Subcutaneous abdominal adipose tissue (tissue), 5 donors: ENCODE data around the gene IGSF21.

ENCODE experiments used
- H3K27ac ChIP-seq: one replicate; pipeline ENCODE4 v1.7.0; 2013; ENCODE audit warnings: low read depth, mild to moderate bottlenecking, inconsistent platforms, low read length, moderate library complexity
- H3K27me3 ChIP-seq, 5 donors: one replicate each; pipeline ENCODE4 v1.7.0; 2013; ENCODE audit warnings: low read length in 5 of 5, inconsistent platforms in 1 of 5; ENCODE audit not compliant: control insufficient read depth in 5 of 5, insufficient read depth in 4 of 5
- H3K36me3 ChIP-seq, 5 donors: one replicate each; pipeline ENCODE4 v1.7.0; 2013; ENCODE audit warnings: low read length in 5 of 5; ENCODE audit not compliant: control insufficient read depth in 5 of 5, insufficient read depth in 5 of 5
- H3K4me1 ChIP-seq, 5 donors: one replicate each; pipeline ENCODE4 v1.7.0; 2013; ENCODE audit warnings: low read length in 5 of 5, mild to moderate bottlenecking in 3 of 5, moderate library complexity in 1 of 5; ENCODE audit not compliant: control insufficient read depth in 5 of 5, insufficient read depth in 5 of 5
- H3K4me3 ChIP-seq, 5 donors: one replicate each; pipeline ENCODE4 v1.7.0; 2013; ENCODE audit warnings: low read length in 5 of 5, low read depth in 1 of 5
- H3K9ac ChIP-seq, 5 donors: one replicate each; pipeline ENCODE4 v1.7.0; 2013; ENCODE audit warnings: low read length in 5 of 5, mild to moderate bottlenecking in 4 of 5, moderate library complexity in 3 of 5
- H3K9me3 ChIP-seq, 5 donors: one replicate each; pipeline ENCODE4 v1.7.0; 2013; ENCODE audit warnings: low read length in 5 of 5; ENCODE audit not compliant: control insufficient read depth in 5 of 5
- donor health status: healthy.
- donor health status: healthy.
- donor health status: healthy.
- donor health status: healthy.
- donor health status: healthy.

Gene IGSF21

DNA sequence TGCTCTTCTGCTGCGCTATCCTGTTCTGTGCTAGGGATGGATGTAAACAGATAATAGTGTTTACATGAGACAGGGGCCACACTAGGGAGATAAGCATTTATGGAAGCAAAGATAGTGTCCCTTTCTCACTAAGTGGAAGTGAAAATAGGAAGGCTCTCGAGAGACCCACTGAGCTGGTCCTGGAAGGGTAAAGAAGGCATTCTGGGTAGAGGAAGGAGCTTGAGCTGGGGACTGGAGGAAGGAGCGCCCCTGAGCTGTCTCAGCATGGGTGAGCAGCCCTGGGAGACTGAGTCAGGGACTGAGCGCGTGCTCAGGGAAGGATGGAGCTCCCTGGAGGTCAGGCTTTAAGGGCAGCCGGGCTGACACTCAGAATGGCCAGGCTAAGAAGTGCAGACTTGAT, 93.3 kb downstream of the IGSF21 start:
- no peaks in the 10 kb centered on the region for H3K9me3 ChIP-seq
- H3K4me3 ChIP-seq, result no peak overlapping the region
- H3K4me1 ChIP-seq, result peaks cover 0 to 5% (median 0%) of the 10 kb centered on the region in 5 donors
- peaks cover 23 to 38% (median 31%) of the 10 kb centered on the region in 5 donors for H3K27me3 ChIP-seq
- no peaks in the 10 kb centered on the region for H3K36me3 ChIP-seq
- no peak overlapping the region for H3K27ac ChIP-seq
- H3K9ac ChIP-seq, result no peak overlapping the region

DNA sequence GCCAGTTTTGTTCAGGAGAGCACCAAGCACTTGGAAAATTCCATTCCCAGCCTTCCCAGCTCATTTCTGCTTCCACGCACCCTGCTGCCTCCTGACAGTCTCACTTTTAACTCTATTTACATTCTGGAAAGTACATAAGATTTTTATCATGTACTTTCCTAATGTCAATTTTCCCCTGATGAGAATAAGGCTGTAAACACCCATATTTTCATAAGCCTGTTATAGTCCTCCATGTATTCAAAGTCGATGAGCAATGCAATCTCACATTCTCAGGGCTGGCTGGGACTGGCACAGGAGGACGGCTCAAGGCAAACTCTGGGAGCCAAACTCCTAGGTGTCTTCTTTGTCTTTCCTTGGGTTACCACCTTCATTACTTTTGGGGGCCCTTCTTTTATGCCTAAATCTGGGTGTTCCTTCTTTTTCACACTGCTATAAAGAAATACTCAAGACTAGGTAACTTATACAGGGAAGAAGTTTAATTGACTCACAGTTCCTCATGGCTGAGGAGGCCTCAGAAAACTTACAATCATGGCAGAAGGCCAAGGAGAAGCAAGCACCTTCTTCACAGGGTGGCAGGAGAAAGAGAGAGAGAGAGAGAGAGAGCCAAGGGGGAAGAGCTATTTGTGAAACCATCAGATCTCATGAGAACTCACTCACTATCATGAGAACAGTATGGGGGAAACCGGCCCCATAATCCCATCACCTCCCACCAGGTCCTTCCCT, 94.6 kb downstream of the IGSF21 start:
- H3K36me3 ChIP-seq, result no peaks in the 10 kb centered on the region
- H3K9me3 ChIP-seq, result peaks cover 4 to 8% (median 7%) of the 10 kb centered on the region in 5 donors
- H3K27me3 ChIP-seq, result peaks cover 14 to 28% (median 20%) of the 10 kb centered on the region in 5 donors
- no peak overlapping the region for H3K9ac ChIP-seq
- peaks cover 0 to 5% (median 0%) of the 10 kb centered on the region in 5 donors for H3K4me1 ChIP-seq
- no peak overlapping the region for H3K27ac ChIP-seq
- H3K4me3 ChIP-seq, result no peak overlapping the region

DNA sequence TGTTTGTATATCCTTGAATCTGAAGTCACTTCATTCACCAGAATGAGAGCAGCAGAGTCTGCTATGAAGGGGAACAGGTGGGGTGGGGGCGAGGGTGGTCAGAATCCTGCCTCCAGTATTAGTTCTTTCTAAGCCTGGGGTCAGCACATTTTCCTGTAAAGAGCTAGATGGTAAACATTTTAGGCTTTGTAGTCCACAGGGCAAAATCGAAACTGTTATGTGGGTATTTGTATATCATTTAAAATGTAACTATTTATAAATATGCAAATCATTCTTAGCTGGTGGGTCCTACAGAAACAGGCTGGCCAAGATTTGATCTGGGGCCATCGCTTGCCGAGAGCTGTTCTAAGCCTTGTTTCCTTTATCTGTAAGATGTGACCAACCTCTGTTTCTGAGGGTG, 96.0 kb downstream of the IGSF21 start:
- Histone ChIP-seq H3K36me3 (no peaks in the 10 kb centered on the region), H3K9ac (no peak overlapping the region), H3K27me3 (peaks cover 9 to 28% (median 19%) of the 10 kb centered on the region in 5 donors), H3K27ac (no peak overlapping the region), H3K9me3 (peaks cover 4 to 10% (median 7%) of the 10 kb centered on the region in 5 donors), H3K4me3 (no peak overlapping the region), H3K4me1 (peaks cover 0 to 10% (median 5%) of the 10 kb centered on the region in 5 donors)

- H3K9me3 ChIP-seq, result peaks cover 4 to 10% (median 7%) of the 10 kb centered on the region in 5 donors
- H3K27me3 ChIP-seq, result peaks cover 9 to 24% (median 16%) of the 10 kb centered on the region in 5 donors
- peaks cover 0 to 10% (median 5%) of the 10 kb centered on the region in 5 donors for H3K4me1 ChIP-seq
- H3K27ac ChIP-seq, result no peak overlapping the region
- no peak overlapping the region for H3K9ac ChIP-seq
- H3K4me3 ChIP-seq, result no peak overlapping the region
- H3K36me3 ChIP-seq, result no peaks in the 10 kb centered on the region
Observed at GRCh38 chr1:18204575-18204974, 97.0 kb downstream of the IGSF21 start.

- H3K9ac ChIP-seq, result no peak overlapping the region
Observed at GRCh38 chr1:18205319-18205718, 97.7 kb downstream of the IGSF21 start.

GRCh38 chr1:18211764-18212163, 104.2 kb downstream of the IGSF21 start:
- no peaks in the 10 kb centered on the region for H3K36me3 ChIP-seq
- H3K4me3 ChIP-seq, result no peak overlapping the region
- peaks cover 0 to 7% (median 4%) of the 10 kb centered on the region in 5 donors for H3K4me1 ChIP-seq
- H3K9ac ChIP-seq, result no peak overlapping the region
- H3K9me3 ChIP-seq, result peaks cover under 1 to 7% (median 4%) of the 10 kb centered on the region in 5 donors
- H3K27ac ChIP-seq, result no peak overlapping the region
- peaks cover 0 to 15% (median 8%) of the 10 kb centered on the region in 5 donors for H3K27me3 ChIP-seq

More at GRCh38 chr1:18205319-18205718, 97.7 kb downstream of the IGSF21 start:
- Histone ChIP-seq H3K27me3 (peaks cover 9 to 21% (median 14%) of the 10 kb centered on the region in 5 donors), H3K9me3 (peaks cover 4 to 10% (median 7%) of the 10 kb centered on the region in 5 donors), H3K27ac (no peak overlapping the region), H3K36me3 (no peaks in the 10 kb centered on the region), H3K4me3 (no peak overlapping the region), H3K4me1 (peaks cover 0 to 9% (median 5%) of the 10 kb centered on the region in 5 donors)

DNA sequence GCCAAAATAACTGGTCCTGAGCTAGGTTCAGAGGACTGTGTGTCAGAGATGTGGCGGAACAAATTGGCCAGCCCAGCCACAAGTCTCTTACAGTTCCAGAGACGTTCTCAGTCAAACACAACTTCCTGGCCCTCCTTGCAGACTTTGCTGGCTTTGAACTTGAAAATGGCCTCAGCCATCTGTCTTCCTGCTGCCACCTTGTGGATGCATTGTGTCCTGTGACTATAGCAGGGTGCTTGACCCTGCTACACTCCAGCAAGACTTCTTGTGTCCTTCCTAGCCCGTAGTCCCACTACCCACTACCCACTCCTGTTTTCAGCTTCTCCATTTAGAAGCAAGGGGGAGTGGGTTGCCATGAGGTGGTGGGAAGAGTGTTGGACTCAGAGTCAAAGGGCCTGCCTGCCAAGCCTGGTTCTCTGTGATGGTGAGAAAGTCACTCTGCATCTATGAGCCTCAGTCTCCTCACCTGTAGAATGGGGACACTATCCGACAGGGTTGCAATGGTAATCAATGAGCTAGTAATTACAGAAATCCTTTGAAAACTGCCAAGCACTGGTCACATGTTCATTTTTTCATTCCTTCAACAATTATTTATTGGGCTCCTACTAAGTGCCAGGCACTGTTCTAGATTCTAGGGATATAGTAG, 109.9 kb downstream of the IGSF21 start:
- Histone ChIP-seq H3K9ac (no peak overlapping the region), H3K4me1 (no peaks in the 10 kb centered on the region), H3K27ac (no peak overlapping the region), H3K27me3 (peaks cover 0 to 22% (median 15%) of the 10 kb centered on the region in 5 donors), H3K36me3 (no peaks in the 10 kb centered on the region), H3K4me3 (no peak overlapping the region), H3K9me3 (peaks cover 0 to 13% (median 9%) of the 10 kb centered on the region in 5 donors)

- peaks cover 4 to 19% (median 10%) of the 10 kb centered on the region in 5 donors for H3K9me3 ChIP-seq
- no peaks in the 10 kb centered on the region for H3K36me3 ChIP-seq
- no peak overlapping the region for H3K27ac ChIP-seq
- no peak overlapping the region for H3K4me3 ChIP-seq
- peaks cover 16 to 31% (median 20%) of the 10 kb centered on the region in 5 donors for H3K27me3 ChIP-seq
- H3K4me1 ChIP-seq, result no peaks in the 10 kb centered on the region
- H3K9ac ChIP-seq, result no peak overlapping the region
Observed at GRCh38 chr1:18229625-18230024, 122.0 kb downstream of the IGSF21 start.

DNA sequence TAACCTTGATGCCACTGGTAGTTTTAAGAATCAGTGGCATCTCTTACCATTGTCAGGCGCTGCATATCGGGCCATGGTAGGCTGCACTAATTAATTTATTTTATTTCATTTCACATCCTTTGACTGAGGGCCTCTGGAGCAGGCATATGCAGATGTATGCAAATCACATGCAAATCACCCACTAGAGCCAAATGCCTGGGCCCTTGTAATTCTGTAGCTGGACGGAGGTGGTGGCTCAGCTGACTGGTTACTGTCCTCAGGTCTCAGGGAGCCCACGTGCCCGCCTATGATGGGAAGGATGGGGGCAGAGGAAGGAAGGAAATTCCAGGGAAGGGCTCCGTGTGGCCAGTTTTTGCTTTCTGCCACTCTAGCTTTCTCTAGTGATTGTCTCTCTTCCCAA, 122.7 kb downstream of the IGSF21 start:
- H3K27ac ChIP-seq, result no peak overlapping the region
- H3K36me3 ChIP-seq, result no peaks in the 10 kb centered on the region

DNA sequence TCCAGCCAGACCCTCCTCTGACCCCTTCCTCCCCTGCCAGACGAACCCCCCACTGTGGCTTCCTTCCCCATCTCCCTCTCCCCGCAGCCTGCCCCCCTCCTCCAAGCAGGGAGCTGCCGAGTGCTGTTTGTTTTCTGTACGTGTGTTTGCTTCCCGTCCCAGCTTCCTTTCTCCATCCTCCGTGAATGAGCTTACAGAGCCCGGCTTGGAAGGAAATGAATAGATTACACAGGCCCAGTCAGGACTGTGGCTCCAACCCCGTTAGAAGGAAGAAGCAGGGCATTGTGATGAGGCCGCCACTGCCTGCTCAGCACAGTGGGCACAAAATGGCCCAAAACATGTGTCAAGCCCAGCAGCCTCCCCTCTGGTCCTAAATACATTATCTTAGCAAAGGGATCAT, 123.2 kb downstream of the IGSF21 start:
- Histone ChIP-seq H3K36me3 (no peaks in the 10 kb centered on the region), H3K4me1 (no peaks in the 10 kb centered on the region), H3K9ac (no peak overlapping the region), H3K9me3 (peaks cover 4 to 19% (median 10%) of the 10 kb centered on the region in 5 donors), H3K27ac (no peak overlapping the region), H3K4me3 (no peak overlapping the region), H3K27me3 (peaks cover 14 to 24% (median 21%) of the 10 kb centered on the region in 5 donors)

More for the DNA sequence above, 122.7 kb downstream of the IGSF21 start:
- Histone ChIP-seq H3K9me3 (peaks cover 4 to 19% (median 10%) of the 10 kb centered on the region in 5 donors), H3K4me1 (no peaks in the 10 kb centered on the region), H3K4me3 (no peak overlapping the region), H3K9ac (no peak overlapping the region), H3K27me3 (peaks cover 16 to 29% (median 18%) of the 10 kb centered on the region in 5 donors)
